ENCODE data around the gene TBC1D1. TPM values are rescaled to one million over a fixed set of nuclear protein-coding genes. Genes with fewer than 3 reads are reported as not detected.

TBC1D1 gene
- total RNA-seq, 2 donors from 2014 or later = 23.3 to 28.7 TPM

DNA sequence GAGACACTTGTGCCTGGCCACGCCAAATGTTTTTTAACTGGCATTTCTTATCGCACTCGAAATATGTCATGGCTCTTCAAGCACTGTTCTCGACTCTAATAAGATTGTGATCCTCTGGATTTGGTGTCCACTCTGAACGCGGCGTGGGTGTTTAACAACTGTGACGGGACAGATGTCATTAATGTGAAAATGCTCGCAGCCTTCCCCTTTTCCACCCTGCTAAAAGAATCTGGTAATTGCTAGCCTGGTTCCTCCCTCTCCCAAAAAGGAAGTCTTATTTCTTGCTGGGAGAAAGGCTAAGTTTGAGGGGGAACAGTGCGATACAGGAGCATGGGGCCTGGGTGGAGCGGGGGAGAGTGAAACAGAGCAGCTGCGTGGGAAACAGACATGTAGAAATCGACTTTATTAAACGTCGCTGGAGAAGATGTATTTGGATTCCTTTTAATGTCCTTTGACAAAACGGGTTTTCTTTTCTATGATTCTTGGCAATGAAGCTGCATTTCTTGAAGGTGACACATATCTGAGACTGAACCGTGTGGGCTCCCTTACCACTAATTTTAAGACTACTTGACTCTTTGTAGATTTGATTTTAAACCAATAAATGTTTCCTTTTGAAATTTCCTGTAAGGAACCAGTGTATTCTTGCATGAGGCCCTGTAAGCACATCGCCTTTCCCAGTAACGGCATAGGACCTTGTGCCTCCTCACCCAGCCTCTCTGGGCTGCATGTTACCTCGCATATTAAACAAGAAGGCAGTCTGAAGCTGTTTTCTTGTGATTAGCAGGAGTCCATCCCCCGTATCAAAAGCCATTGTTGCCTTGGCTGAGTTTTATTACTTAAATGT, 17.8 kb downstream of the TBC1D1 start:
- ATAC-seq (no peak), DNase-seq (no peak)
- intact Hi-C loops (cut with DNase I) = no loop called here
- TF ChIP-seq, protein P1, sequence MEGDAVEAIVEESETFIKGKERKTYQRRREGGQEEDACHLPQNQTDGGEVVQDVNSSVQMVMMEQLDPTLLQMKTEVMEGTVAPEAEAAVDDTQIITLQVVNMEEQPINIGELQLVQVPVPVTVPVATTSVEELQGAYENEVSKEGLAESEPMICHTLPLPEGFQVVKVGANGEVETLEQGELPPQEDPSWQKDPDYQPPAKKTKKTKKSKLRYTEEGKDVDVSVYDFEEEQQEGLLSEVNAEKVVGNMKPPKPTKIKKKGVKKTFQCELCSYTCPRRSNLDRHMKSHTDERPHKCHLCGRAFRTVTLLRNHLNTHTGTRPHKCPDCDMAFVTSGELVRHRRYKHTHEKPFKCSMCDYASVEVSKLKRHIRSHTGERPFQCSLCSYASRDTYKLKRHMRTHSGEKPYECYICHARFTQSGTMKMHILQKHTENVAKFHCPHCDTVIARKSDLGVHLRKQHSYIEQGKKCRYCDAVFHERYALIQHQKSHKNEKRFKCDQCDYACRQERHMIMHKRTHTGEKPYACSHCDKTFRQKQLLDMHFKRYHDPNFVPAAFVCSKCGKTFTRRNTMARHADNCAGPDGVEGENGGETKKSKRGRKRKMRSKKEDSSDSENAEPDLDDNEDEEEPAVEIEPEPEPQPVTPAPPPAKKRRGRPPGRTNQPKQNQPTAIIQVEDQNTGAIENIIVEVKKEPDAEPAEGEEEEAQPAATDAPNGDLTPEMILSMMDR (IDR thresholded peaks at IDR 0.05) = no peak
- no peak for TF ChIP-seq POLR2A (IDR thresholded peaks at IDR 0.05)
- Histone ChIP-seq H3K9me3 (no peaks in the 10 kb centered on the region), H3K4me1 (peaks cover 17% of the 10 kb centered on the region), H3K27me3 (no peaks in the 10 kb centered on the region), H3K36me3 (replicated peaks in 1 of 2; ENCODE audit: insufficient read depth in 1 of 2, low read depth in 2 of 2) (no peaks in the 10 kb centered on the region), H3K27ac (no peak overlapping the region), H3K4me3 (no peak overlapping the region)
- 67 to 74% methylated on average over 21 of the region's 21 CpGs for WGBS, 2 donors

DNA sequence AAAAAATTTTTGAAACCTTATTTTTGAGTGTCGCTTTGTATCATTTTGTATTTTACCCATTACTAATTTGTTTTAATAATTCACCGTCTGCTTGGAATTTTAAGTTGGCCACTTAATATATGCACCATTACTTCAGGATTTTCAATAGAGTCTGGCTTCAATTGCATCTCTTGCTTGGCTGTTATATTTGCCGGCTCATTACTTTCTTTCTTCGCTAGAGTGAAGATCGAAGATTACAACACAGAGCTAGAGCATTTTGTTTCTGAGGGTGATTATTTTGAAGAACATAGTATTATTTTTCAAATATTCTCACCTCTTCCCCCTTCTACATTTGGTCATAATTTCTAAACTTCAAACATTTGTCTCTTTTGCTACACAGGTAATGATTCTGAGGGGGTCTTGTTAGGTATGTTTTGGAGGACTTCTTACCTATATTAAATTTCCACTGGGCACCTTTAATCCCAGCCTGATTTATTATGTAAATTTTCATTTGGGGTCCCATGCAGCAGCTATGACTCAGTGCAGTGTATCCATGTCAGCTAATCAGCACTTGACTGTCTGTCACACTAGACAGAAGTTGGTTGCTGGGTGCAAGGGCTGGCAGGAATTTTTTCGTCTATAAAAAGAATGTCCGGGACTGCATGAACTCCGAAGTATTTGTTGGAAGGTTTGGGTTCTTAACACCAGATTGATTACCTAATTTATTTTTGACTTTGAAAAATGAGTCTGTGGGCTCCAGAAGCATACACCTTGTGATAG, 18.6 kb downstream of the TBC1D1 start:
- Histone ChIP-seq H3K9me3 (no peaks in the 10 kb centered on the region), H3K27ac (no peak overlapping the region), H3K4me1 (peaks cover 13% of the 10 kb centered on the region), H3K4me3 (no peak overlapping the region), H3K27me3 (no peaks in the 10 kb centered on the region), H3K36me3 (replicated peaks in 1 of 2; ENCODE audit: insufficient read depth in 1 of 2, low read depth in 2 of 2) (no peaks in the 10 kb centered on the region)
- WGBS, 2 donors = 70 to 82% methylated on average over 8 of the region's 8 CpGs
- no peak for ATAC-seq
- intact Hi-C loops (cut with DNase I) = no loop called here
- TF ChIP-seq, protein P1 (IDR thresholded peaks at IDR 0.05) = no peak
- TF ChIP-seq POLR2A (IDR thresholded peaks at IDR 0.05) = no peak
- no peak for DNase-seq

DNA sequence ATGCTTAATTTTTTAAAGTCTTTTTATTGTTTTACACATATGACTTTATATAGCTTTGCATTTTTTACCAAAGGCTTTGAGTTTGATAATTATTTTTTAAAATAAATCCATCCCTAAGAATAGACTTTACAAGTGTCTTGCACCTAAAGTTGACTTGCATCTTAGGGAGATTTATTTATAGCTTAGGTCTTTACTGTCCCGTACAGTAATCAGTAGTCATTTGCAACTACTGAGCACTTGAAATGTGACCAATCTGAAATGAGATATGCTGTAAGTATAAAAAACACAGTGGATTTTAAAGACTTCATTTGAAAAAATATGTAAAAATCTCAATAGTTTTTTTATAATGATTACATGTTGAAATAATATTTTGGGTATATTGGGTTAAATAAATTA, 19.2 kb downstream of the TBC1D1 start:
- no peak for TF ChIP-seq POLR2A (IDR thresholded peaks at IDR 0.05)
- TF ChIP-seq, protein P1 (IDR thresholded peaks at IDR 0.05) = no peak
- Histone ChIP-seq H3K36me3 (replicated peaks in 1 of 2; ENCODE audit: insufficient read depth in 1 of 2, low read depth in 2 of 2) (no peaks in the 10 kb centered on the region), H3K4me1 (peaks cover 13% of the 10 kb centered on the region), H3K27me3 (no peaks in the 10 kb centered on the region), H3K4me3 (no peak overlapping the region), H3K9me3 (no peaks in the 10 kb centered on the region), H3K27ac (no peak overlapping the region)
- intact Hi-C loops (cut with DNase I) = no loop called here
- DNase-seq = no peak
- no peak for ATAC-seq
- 30 to 60% methylated on average over 1 of the region's 1 CpG for WGBS, 2 donors

DNA sequence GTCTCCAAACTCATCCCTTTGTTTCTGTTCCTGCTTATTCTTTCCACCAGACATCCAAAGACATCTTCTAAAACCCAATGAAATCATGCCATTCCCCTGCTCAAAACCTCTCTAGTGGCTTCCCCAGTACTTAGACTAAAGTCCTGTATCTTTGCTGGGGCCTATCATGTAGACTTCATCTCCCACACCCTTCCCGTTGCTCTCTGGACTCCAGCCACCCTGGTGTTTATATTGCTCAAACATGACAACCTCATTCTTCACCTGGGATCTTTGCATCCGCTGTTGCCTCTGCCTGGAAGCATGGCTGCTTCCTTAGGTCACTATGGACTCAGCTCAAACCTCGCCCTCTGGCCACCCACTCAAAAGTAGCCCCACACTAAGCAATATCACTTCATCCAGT, 23.7 kb downstream of the TBC1D1 start:
- H3K36me3 ChIP-seq (replicated peaks in 1 of 2; ENCODE audit: insufficient read depth in 1 of 2, low read depth in 2 of 2) = no peaks in the 10 kb centered on the region
- H3K9me3 ChIP-seq = no peaks in the 10 kb centered on the region
- H3K27ac ChIP-seq = no peak overlapping the region
- no peaks in the 10 kb centered on the region for H3K4me1 ChIP-seq
- no peak overlapping the region for H3K4me3 ChIP-seq
- no peak for ATAC-seq
- WGBS, 2 donors = 73 to 74% methylated on average over 3 of the region's 3 CpGs
- intact Hi-C loops (cut with DNase I) = no loop called here
- TF ChIP-seq POLR2A (IDR thresholded peaks at IDR 0.05) = no peak
- TF ChIP-seq, protein P1 (IDR thresholded peaks at IDR 0.05) = no peak
- DNase-seq = no peak
- no peaks in the 10 kb centered on the region for H3K27me3 ChIP-seq

Measured in body of pancreas (tissue), 4 donors.